GM19035 (cell line): ENCODE results near the gene YJEFN3.
A peak's percentile ranks its signal among the peaks of the same experiment; 100 is the strongest.

ENCODE experiments used
- ATAC-seq: cut with Tn5 transposase; IDR thresholded peaks from one replicate; pipeline ENCODE4 v1.9.1; 2021; ENCODE audit not compliant: unreplicated experiment

Gene YJEFN3

DNA sequence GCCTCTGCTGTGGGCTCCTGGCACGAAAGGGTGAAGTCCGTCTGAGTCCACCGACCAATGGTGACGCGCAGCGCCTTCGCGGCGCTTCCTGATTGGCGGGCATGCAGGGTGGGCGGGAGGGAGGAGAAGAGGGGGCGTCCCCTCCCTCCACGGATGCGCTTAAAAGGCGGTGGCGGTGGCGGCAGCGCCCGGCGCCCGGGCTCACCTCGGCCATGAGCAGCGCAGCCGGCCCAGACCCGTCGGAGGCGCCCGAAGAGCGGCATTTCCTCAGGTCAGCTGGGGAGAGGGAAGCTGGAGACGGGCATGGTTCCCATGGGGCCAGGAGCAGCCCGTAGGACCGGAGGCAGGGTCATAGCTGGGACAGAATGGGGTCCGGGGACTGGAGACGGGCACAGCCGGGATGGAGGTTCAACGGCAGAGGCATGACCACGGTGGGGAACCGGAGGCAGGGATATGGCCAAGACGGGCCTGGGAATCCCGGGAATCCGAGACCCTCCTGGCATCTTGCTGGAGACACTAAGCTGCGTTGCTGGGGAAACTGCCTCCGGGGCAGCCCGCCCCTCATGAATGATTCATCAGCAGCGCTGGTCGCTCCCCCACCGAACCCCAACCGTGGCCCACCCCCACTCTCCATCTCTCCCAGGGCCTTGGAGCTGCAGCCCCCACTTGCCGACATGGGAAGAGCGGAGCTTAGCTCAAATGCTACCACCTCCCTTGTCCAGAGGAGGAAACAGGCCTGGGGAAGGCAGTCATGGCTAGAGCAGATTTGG, at the start of gene YJEFN3:
Gene YJEFN3 (plus strand): TSS at position 191 of the 770 bp plus-strand sequence. CDS start 22 bp downstream, at position 213.
- ATAC-seq, result no peak

DNA sequence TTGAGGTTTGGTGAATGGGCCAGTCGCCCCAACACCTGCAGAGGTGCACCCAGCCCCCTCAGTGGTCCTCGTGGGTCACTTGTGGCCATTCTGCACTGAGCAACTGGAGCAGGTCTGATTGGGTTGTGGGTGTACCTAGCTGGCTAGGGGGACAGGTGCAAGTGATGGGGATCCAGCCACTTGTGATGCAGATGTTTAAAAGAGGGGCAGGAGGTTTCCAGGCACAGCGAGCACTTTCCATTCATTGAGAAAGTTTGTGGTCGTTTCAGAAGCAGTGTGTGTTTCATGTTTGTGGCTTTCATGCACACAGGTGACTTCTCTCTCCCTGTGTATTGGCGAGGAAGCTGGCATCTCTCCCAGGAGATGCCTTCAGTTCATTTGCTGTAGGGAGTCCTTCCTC, 48.0 kb upstream of the YJEFN3 start:
- ATAC-seq, result no peak

DNA sequence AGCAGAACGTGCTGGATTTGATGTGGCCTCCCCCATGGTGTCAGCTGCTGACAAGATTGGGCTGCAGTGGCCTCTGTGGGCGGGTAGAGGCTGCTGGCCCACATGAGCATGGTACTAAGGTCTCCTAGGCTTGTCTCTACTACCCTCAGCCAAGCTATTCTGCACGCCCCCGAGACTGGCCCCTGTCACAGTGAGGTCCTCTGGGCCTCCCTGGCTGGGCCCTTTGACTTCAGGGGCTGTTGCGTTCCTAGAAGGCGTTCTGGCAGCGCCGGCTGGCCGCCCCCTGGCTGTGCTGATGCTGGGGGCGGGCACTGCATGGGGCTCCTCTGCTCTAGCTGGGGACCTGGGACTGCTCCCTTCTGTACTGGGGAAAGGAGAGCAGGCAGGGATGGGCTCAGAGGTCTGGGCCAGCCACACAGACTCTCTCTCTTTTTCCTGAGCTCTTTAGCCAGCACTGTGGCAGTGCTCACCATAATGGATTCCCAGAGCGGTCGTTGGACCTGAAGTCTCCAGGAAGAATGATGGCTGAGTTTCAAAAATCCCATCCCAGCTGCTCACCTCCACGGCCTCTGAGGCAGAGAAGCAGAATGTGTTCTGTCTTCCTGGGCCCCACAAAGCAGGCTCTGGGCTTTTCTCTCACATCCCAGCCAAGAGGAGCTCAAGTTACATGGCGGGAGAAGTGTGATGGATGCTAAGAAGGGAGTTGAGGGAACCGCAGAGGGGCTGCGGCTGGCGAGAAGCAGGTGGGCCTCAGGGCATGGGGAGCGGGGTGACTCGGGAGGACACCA, 45.7 kb upstream of the YJEFN3 start:
- no peak for ATAC-seq

GRCh38 chr19:19485161-19485997, 43.3 kb upstream of the YJEFN3 start:
- ATAC-seq, result no peak

GRCh38 chr19:19485998-19486290, 42.8 kb upstream of the YJEFN3 start:
- ATAC-seq, result no peak

DNA sequence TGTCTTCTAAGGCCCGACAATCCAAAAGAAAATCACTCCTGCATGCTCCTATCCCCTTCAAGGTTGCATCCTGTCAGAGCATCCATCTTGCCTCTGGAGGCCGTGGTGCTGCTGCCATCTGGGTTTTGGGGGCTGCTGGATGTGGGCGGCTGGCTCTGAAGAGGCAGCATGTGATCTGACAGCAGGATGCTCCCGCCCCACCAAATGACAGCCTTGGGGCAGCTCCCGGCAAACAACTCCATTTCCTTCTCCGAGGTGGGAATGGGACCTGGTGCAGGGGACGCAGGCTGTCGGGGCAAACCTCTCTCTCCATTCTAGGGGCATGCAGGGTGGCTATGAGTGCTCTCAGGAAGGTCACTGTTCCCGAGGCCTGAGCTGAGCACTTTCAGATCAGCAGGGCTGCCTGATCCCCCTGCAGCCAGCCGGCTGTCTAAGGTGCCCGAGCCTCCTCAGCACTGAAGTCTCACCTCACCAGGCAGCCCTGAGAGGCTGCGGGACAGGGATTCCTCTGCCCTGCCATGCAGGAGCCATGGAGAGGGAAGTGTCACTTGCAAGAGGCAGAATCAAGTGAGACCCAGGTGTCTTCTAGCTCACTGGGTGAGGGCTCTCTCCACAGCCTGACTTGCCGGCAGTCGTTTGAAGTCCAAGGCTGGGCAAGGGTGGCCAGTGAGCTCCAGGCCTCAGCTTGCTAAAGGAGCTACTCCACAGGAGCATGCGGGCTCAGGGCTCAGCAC, 42.2 kb upstream of the YJEFN3 start:
- ATAC-seq, result no peak

DNA sequence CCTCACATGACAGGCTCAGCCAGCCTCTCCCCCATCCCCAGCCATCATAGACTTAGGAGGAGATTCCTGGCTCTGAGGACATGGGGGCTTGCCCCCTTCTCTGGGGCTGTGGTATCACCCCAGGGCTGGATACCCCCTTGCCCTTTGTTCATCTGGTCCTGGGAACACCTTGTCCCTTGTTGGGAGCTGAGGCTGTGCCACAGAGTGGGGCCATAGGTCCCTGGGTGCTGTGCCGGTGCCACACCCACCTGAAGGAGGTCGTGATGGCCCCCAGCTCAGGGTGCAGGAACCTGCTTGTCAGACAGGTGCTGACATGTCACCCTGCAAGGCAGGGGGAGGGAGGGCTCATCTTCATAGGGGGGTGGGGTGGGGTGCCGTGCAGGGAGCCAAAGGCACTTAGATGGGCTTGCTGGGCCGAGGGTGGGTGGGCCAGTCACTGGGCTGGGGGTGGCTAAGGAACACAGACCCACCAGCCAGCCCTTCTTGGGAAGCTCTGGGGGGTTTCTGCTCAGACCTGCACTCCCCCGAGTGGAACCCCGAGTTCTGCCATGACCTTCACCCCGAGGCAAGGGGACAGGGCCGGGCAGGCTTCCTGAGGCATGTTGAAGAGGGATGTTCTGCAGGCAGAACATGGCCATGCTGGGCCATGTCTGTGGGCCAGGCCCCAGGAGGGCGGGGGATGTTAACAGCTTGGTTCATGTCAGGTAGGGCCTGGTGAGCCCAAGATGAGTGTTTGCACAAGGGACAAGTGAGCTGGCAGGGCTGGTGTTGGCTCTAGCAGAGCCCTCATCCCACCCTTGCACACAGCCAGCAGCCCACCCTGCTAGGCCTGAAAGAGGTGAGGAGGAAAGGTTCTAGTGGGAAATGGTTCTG, 41.4 kb upstream of the YJEFN3 start:
- ATAC-seq, result no peak

- no peak for ATAC-seq
Observed at GRCh38 chr19:19487950-19488874, 40.5 kb upstream of the YJEFN3 start.

DNA sequence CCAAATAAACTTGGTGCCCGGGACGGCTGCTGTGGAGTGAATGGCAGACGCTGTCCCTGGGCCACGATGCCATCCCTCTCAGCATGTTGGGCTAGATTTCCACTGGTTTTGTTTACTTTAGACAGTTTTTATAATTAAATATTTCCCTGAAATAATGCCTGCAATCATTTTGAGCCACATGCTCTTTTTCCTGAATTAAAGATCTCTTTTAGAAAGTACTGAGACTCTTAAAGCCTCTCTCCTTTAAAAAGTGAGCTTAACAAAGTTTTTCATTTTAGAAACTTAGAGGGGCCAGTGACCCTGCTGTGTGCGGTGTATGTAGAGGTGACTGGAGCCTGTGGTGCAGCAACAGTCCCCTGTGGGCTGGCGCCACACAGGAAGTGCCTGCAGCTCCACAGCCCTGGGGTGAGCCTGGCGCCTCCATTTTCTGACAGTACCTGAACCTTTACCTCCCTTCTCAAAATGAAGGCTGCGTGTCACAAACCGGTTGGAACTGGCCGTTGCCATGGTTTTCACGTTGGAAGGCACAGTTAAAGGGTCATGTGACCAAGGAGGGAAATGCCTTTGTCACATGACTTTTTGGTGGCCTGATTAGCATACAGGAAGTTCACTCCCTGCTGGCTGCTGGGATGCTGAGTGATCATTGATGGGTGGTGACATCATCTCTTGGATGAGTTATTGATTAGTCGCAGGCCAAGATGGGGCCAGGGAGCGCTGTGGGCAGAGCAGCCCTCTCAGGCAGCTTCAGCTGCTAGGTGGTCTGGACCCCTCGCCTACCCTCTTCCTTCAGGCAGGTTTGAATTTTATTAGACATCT, 39.6 kb upstream of the YJEFN3 start:
- peak; percentile 59 for ATAC-seq

DNA sequence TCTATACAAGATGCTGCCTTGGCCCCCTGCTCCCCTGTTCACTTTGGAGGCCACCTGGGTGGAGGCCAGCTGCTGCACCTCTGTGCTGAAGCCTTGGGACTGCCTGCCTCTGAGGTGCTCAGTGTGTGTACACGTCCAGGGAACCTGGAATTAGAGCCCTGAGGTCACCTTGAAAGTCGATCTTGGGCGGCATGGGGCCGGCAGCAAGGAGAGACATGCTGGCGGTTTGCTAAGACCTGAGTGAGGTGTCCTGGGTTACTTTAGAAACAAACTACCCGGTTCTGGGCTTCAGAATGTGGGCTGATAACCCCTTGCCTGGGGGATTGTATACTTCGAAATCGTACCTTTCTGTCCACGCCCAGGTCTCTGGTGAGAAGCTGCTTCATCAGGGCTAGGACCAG, 38.9 kb upstream of the YJEFN3 start:
- ATAC-seq, result no peak

DNA sequence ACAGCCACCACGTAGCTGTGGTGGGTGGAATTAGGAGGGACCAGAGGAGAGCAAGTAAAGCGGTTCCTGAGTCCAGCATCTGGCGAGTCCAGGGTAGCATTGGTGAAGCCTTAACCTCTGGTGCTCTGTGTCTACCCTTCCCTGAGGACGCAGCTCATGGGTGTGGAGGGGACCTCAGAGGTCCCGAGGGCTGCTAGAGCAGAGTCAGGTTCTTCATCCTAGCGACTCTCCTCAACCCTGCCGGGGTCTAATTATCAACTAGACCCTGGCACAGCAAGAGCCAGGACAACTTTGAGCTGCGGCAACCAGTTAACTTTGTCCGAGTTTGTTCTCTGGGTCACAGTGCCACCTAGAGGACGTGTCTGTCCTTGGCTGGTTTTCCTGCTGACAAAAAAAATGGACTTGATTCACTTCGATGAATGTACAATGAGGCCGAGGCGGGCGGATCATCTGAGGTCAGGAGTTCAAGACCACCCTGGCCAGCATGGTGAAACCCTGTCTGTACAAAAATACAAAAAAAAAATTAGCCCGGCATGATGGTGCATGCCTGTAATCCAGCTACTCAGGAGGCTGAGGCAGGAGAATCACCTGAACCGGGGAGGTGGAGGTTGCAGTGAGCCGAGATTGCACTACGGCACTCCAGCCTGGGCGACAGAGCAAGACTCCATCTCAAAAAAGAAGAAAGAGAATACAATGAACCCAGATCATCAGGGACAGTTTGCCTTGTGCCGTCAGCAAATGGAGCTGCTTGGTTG, 38.3 kb upstream of the YJEFN3 start:
- no peak for ATAC-seq

DNA sequence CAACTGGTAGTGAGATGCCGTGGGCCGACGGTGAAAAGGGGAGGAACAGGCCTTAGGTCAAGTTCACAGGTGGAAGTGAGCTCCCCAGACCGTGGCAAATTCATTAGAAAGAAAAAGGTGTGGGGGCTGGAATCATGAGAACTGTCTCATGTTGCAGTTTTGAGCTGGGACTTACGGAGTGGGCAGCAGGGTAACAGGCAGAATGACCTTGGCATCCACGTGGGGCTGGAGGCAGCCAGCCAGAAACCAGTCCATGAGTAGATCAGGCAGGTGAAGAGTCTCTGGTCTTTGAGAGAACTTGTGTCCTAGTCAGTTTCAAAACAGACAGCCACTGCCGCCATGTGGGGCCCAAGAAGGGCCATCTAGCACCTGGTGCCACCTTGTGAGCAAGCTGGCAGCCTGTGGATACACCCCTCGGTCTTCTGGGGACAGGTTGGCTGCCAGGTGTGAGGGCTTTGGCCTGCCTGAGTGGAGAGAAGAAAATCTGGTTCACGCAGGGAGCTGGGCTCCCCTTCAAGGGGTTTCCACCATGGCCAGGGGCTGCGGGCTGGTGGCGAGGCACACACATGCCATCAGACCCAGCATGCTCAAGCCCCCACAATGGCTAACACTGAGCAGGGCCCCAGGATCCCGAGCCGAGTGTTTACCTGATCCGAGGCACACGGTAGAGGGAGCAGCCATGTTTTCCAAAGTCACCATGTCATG, 37.2 kb upstream of the YJEFN3 start:
- ATAC-seq, result no peak

DNA sequence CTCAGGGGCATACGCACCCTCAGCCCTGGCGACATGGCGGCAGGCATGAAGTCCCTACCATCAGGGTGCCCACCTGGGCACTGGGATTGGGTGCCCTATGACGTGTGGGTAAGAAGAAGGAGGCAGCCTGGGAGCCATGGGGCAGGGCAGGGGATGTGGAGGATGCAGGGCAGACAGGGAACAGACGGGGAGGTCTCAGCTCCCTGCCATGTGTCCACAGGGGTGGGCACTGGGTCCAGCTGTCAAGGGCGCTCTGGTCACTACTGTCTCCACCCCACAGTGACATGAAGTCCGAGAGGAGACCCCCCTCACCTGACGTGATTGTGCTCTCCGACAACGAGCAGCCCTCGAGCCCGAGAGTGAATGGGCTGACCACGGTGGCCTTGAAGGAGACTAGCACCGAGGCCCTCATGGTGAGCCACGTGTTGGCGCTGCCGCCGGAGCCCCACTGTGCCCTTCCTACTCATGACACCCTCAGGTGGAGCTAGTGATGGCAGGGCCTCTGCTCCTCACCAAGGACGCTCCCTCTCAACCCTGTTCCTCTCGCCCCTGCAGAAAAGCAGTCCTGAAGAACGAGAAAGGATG, 36.6 kb upstream of the YJEFN3 start:
- ATAC-seq, result no peak

DNA sequence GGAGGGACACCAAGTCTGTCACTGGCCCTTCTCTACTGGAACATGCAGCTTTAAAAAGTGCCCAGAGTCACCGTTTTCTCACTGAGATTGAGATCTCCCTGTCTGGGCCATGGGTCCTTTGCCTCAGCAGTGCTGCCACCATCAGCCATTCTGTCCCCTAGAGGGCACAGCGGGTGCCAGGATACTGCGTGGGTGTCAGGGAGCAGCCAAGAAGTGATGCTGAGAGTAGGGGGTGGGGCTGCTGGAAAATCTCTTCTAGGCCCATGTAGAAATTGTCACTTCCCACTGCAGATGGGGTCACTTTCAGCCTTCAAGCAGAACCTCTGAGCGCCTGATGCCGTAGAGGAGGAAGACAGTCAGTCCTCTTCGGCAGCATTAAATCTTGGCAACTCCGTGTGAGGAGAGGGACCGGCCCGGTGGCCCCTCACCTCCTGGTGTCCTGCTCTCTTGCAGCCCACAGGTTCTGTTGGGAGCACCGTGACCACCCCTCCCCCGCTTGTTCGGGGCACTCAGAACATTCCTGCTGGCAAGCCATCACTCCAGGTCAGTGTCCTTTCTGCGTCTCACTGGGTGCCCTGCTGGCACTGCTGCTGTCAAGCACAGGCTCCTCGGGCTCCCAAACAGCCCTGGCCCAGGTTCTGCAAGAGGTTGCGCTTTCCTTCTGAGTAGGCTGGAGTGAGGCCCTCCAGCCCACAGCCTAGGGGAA, 34.7 kb upstream of the YJEFN3 start:
- ATAC-seq, result no peak

DNA sequence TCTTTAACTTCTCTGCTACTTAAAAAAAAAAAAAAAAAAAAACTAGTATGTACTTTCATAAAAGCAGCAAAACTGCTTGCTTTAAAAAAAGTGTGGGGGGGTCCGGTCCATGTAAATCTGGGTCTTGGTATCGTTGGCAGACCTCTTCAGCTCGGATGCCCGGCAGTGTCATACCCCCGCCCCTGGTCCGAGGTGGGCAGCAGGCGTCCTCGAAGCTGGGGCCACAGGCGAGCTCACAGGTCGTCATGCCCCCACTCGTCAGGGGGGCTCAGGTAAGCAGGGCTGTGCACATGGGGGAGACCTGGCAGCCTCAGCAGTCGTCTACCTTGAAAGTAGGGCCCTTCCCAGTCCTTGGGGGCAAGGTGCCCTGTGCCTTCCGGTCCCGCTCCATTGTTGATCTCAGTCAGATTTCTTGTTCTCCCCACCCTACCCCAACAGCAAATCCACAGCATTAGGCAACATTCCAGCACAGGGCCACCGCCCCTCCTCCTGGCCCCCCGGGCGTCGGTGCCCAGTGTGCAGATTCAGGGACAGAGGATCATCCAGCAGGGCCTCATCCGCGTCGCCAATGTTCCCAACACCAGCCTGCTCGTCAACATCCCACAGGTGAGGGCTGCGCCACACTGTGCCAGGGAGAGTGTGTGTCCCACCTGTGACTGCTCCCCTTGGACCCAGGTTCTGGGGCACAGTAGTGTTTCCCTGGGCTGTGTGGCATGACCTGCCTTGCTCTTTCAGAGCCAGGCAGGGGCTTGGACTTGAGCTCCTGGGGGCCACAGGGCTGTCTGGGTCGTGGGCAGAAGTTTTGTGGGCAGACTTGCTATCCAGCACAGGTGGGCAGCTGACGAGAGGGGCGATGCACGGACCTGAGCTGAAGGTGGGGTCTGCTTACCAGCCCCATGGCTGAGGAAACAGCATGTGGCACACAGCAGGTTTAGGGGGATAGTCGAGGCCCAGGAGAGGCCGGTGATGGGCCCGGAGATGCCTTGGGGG, 32.8 kb upstream of the YJEFN3 start:
- no peak for ATAC-seq
